ENCODE data around the gene CELF4. TPM values are rescaled to one million over a fixed set of nuclear protein-coding genes. Genes with fewer than 3 reads are reported as not detected.
"Not testable (repeated sequence)": the region's sequence is repeated elsewhere in the genome, so short reads cannot be mapped to it uniquely, and the experiment has no call there.

CELF4 gene
- total RNA-seq, 1 donor from 2014 or later, result not detected

DNA sequence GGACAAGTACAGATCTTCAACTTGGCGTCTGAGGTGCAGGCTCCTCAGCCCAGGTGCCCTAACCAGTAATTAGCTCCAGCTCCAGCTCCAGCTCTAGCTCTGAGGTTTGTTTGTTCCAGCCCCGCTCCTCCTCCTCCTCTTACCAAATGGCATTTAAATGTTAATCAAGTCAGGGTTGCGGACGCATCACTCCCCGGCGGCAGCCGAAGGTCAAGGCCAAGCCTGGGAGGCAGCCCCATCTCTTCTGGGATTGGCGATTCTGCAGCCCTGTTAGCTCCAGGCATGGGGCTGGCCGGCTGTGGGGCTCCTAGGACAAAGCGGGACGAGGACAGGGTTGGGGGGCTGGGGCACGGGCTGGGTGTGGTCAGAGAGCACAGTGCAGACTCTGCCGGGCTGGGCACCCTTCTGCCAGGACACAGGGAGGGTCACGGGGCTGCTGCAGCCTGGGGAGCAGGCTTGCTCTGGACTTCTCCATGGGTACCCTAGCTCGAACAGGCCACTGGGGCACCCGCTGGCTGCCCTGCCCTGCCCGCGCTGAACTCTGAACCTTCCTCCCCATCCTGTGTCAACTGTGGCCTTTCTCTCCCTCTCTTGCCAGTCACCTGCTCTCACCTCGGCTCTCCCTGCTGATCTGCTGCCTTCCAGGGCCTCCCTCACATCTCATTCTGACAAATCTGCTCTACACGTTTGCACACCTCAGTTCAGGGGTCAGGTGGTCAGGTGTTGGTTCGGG, 203.3 kb downstream of the CELF4 start:
- DNase-seq (ENCODE audit: low read depth in 2 of 2), result no peak

DNA sequence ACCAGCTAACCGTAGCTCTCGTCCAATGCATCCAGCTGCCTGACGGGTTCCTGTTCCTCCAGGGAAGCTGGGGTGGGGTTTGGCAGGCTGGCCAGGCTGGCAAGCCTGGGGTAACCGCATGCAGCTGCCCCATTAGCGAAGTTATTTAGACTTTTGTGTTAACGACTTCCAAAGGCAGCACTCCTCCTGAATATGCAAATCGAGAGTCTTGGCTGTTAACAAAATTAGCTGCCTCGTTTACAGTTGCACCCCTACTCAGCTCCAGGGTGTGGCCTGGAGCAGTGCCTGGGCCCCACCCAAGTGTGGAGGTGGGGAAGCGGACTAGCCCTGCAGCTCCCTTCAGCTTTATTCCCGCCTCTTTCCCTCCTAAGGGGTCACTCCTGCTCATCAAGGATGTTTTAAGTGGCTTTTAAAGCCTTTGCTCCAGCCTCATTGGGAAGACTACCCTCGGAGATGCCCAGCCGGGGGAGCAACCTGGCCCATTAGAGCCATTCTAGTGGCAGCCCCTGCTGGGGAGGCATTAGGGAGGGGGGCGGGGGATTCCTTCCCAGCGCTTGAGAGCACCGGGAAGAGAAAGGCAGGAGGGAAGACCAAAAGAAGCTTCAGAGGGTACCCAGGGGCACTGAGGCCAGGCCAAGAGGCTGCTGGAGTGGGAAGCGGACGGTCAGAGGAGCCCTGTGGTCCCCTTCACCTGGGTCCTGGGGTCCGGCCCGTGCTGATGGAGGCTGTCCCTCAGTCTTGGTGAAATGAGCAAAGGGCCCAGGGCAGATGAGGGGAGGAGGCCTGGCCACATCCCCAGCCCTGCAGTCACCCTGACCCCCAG, 204.1 kb downstream of the CELF4 start:
- DNase-seq (ENCODE audit: low read depth in 2 of 2), result no peak

GRCh38 chr18:37358061-37358460, 207.5 kb downstream of the CELF4 start:
- DNase-seq (ENCODE audit: low read depth in 2 of 2), result not testable (repeated sequence)

GRCh38 chr18:37355772-37356171, 209.8 kb downstream of the CELF4 start:
- no peak for DNase-seq (ENCODE audit: low read depth in 2 of 2)

DNA sequence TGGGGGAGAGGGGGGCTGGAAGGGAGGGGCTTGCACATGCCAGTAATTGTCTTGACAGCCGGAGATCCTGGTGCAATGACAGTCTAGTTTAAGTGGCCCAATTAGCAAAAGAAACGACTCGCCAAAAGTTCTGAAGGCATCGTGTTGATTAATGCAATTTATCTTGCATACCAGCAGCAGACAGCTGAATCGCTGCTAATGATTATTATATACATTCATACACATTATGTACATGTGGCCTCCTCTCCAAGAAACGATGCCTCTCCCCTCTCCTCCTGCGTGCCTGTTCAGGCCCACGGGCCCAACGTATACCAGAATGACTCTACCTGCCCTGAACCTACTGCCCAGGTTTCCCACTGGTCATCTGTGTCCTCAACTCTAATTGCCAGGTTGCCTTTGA, 214.5 kb downstream of the CELF4 start:
- no peak for DNase-seq (ENCODE audit: low read depth in 2 of 2)

- no peak for DNase-seq (ENCODE audit: low read depth in 2 of 2)
These were observed 216.9 kb downstream of the CELF4 start for GRCh38 chr18:37348729-37349128.

- no peak for DNase-seq (ENCODE audit: low read depth in 2 of 2)
These were observed 219.6 kb downstream of the CELF4 start for GRCh38 chr18:37346048-37346447.

- no peak for DNase-seq (ENCODE audit: low read depth in 2 of 2)
These were observed 222.1 kb downstream of the CELF4 start for GRCh38 chr18:37343542-37343851.

DNA sequence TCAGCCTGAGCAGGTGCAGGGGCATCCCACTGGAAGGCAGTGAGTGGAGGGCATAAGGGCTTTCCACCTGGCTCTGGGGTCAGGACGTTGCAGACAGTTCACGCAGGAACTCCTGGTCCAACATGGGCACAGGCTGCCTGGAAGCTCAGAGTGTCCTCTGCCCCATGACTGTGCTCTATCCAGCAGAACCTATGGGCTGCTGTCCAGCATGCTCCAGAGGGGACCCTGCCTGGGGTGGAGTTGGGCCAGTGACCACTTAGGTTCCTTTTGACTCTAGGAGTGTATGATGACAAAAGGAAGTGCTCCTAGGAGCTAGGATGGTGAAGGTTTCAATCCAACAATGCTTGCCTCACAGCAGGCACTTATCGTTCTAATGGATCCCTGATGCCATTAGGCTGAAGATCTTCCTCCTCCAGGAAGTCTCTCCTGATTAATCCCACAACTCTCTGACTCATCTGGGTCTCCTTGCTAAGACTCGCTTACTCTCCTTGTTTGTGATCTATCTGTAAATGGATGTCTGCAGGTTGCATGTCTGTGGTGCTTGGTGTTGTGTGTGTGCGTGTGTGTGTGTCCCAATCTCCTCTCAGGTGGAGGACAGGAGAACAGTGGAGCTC, 224.0 kb downstream of the CELF4 start:
- DNase-seq (ENCODE audit: low read depth in 2 of 2), result no peak

GRCh38 chr18:37341016-37341415, 224.6 kb downstream of the CELF4 start:
- no peak for DNase-seq (ENCODE audit: low read depth in 2 of 2)

DNA sequence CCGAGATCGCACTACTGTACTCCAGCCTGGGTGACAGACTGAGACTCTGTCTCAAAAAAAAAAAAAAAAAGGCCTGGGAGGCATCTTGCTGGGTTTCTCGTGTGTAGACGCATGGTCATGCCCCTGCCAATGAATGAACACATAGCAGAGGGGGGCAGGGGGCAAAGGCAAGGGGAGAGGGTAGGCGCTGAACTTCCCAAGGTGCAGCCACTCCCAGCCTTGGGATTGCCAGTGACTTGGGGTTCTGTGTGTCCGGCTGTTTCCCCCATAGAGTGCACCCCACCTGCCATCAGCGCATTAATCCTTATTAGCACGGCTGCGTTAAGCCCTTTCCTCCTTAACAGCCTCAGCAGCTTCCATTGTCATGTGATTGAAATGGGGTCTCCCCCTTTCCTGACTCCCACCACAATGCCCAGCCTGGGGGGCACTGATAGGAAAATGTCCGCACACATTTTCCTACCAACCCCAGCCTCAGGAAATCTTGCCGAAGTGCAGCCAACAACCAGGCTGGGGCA, 225.8 kb downstream of the CELF4 start:
- DNase-seq (ENCODE audit: low read depth in 2 of 2), result no peak

GRCh38 chr18:37336568-37337285, 228.9 kb downstream of the CELF4 start:
- DNase-seq (ENCODE audit: low read depth in 2 of 2), result no peak

DNA sequence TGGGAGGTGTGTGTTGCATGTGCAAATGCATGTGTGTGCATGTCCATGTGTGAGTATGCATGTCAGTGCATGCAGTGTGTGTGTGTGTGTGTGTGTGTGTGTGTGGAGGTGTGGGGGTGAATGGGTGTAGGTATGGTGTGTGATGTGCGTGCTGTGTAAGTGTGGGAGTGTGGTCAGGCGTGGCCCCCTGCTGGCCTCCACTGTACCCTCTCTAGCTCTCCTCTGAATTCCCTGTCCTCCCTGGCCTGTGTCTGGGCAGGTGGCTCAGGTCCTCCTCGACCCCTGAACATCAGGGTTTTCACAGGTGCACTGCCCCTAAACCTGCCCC, 230.2 kb downstream of the CELF4 start:
- DNase-seq (ENCODE audit: low read depth in 2 of 2), result peak in 1 of 2 donors; percentile 42

DNA sequence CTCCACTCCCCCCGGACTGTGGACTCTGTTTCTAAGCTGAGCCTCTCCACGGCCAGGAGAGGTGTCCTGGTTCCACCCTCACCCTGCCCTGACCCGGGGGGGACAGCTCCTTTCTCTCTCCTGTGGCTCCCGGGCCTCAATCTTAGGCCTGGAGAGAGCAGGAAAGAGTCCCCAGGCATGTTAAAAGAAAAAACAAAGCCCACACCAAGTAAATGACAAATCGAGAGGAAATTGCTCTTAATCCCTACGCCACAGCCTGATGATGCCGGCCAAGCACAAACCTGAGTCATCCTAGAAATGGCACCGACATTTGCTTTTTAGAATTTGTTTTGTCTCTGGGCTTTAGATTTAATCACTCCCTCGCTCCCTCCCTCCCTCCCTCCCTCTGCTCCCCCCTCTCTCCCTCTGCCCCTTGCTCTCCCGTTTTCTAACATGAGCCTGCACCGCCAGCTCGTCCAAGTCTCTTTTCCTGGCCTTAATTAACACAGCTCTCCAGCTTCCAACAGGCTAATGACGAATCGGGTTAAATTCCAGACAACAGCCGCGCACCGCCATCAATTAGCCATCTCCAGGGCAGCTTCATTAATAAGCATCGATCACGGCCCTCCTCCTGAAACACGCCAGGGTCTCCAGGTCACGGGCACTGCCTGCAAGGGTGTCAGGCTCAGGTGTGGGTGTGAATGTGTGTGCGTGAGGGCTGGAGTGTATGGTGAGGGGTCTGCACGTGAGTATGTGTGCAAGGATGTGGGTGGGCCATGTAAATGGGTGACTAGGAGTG, 230.8 kb downstream of the CELF4 start:
- no peak for DNase-seq (ENCODE audit: low read depth in 2 of 2)

GRCh38 chr18:37332628-37333420, 232.8 kb downstream of the CELF4 start:
- no peak for DNase-seq (ENCODE audit: low read depth in 2 of 2)

GRCh38 chr18:37332219-37332618, 233.4 kb downstream of the CELF4 start:
- no peak for DNase-seq (ENCODE audit: low read depth in 2 of 2)

DNA sequence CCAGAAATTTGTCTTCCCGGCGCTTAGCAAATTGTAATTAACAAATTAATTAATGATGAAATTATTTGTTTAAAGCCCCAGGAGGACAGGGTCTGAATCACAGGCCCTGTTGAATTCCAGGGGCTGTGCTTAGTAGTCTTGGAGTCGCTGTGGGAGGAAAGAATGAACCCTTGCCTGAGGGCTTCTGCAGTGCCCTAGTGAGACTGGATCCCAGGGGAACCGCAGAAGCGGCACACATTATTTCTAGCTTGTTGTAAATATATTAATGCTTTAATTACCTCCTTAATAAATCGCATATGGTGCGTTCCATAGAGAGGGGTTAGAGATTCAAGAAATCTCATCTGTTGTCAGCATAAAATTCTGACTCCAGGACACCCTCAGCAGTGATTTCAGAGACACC, 235.4 kb downstream of the CELF4 start:
- no peak for DNase-seq (ENCODE audit: low read depth in 2 of 2)

DNA sequence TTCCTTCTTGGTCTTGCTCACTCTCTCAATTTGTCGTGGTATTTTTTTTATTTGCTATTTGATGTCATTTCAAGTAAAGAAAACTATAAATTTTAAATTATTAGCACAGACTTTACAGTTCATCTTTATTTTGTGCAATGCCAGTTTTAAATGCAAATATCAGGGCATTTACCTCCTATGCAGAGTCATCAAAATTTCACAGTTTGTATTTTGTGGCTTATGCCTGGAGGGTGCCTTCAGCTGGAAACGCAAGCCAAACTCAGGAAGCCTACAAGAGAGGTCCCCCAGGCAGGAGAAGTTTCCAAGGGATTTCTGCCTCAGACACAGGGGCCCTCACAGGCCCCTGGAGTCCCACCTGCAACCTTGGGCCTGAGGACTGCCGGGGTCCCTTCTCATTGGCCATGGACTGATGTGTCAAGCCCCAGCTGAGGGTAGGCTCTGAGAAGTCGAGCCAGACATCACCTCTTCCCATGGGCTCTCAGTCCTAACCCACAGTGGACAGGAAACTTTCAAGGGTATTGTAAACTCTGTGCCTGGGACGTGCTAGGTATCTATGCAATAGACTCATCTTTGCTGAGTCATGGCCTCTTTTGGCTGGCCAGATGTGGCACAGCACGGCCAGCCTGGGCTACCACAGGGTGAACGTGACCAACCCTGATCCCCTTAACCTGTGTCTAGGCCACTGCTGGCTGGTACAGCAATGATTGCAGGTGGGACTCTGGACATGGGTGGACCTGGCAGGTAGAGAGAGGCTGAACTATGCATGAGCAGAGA, 236.5 kb downstream of the CELF4 start:
- DNase-seq (ENCODE audit: low read depth in 2 of 2), result no peak

DNA sequence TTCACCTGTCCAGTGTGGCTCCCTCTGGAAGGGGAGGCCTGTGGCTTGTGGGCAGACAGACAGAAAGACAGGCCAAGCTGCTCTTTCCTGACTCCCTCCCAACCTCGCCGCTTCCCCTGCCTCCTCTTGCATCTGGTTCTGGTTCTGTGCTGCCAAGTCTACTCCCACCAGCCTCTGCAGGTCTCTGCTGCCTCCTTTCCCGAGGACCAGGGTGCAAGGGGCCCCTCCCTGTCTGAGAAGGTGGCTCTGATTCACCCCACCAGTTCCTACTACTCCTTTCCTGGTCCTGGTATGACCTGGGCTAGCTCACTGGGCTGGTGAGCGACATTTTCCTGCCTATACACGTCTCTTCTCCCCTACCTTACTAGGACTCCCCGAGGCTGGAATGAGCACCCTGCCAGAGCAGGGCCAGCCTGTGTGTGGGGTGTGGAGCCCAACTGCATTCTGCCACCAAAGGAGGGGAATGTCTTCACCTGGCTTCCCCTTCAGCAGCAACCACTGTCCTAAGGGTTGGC, 238.5 kb downstream of the CELF4 start:
- no peak for DNase-seq (ENCODE audit: low read depth in 2 of 2)

Measured in lung microvascular endothelial cell (primary cell).